GM13977 (cell line): ENCODE measurements around the gene AKAP8.

Source experiments
- DNase-seq: peaks from one replicate; pipeline ENCODE4 v3.0.0; 2012; ENCODE audit warnings: low spot score
- CTCF ChIP-seq: IDR thresholded peaks from 2 replicates; pipeline ENCODE4 v1.5.1; 2012; ENCODE audit warnings: mild to moderate bottlenecking, control low read depth; ENCODE audit not compliant: insufficient read depth; ENCODE audit errors: extremely low read depth, missing control alignments
- in situ Hi-C: fragments of 300-500 bp; cut with MboI; formaldehyde crosslinking; loops from one replicate; pipeline ENCODE4 v1.12.0; 2022; ENCODE audit warnings: low sequenced_read_pairs, low pct_unique_long_range_greater_than_20kb, mixed read lengths, inconsistent platforms; ENCODE audit not compliant: unreplicated experiment

AKAP8 gene

GRCh38 chr19:15332311-15332996 is 47.1 kb downstream of the AKAP8 start, which contains the start of gene BRD4:
Gene BRD4 (minus strand): TSS chr19:15332539. CDS start chr19:15273099, 59,440 bp downstream.
- TF ChIP-seq CTCF, result no peak
- DNase-seq, result peak; percentile 92
- in situ Hi-C loops, result no loop called here

GRCh38 chr19:15331419-15332310 is 47.9 kb downstream of the AKAP8 start:
- DNase-seq, result peak; percentile 85
- no peak for TF ChIP-seq CTCF
- in situ Hi-C loops, result no loop called here

- no peak for TF ChIP-seq CTCF
- in situ Hi-C loops, result no loop called here
- DNase-seq, result peak; percentile 50
These were observed 48.7 kb downstream of the AKAP8 start for GRCh38 chr19:15330801-15331418.

GRCh38 chr19:15328312-15328711 is 51.3 kb downstream of the AKAP8 start:
- no peak for DNase-seq
- TF ChIP-seq CTCF, result no peak
- in situ Hi-C loops, result no loop called here

- DNase-seq, result no peak
- no peak for TF ChIP-seq CTCF
- in situ Hi-C loops, result no loop called here
These were observed 54.6 kb downstream of the AKAP8 start for GRCh38 chr19:15324791-15325519.

GRCh38 chr19:15323496-15324235 is 55.9 kb downstream of the AKAP8 start:
- in situ Hi-C loops, result no loop called here
- DNase-seq, result no peak
- TF ChIP-seq CTCF, result no peak
